GM18520 (cell line): ENCODE data around the gene GPC5.

ENCODE experiments used
- ATAC-seq: cut with Tn5 transposase; IDR thresholded peaks from one replicate; pipeline ENCODE4 v1.9.1; 2021; ENCODE audit not compliant: unreplicated experiment

GPC5 gene

DNA sequence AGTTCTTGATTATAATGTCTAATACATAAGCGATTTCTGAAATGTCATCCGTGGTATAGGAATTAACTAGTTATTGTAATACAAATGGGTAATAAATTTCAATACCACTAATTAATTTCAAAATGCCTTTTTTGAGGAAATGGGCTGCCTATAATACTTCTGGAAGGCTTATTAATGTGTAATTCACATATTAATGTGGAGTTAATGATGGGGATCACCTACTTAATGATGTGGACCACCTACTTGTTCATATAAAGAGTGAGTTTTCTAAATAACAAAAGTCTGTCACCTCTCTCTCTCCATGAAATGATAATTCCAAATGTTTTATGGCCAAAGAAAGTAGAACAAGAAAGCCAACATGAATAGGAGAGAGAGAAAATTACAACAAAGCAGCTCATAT lies 914.4 kb downstream of the GPC5 start:
- ATAC-seq: no peak

GRCh38 chr13:92313382-92313781 lies 915.0 kb downstream of the GPC5 start:
- no peak for ATAC-seq

DNA sequence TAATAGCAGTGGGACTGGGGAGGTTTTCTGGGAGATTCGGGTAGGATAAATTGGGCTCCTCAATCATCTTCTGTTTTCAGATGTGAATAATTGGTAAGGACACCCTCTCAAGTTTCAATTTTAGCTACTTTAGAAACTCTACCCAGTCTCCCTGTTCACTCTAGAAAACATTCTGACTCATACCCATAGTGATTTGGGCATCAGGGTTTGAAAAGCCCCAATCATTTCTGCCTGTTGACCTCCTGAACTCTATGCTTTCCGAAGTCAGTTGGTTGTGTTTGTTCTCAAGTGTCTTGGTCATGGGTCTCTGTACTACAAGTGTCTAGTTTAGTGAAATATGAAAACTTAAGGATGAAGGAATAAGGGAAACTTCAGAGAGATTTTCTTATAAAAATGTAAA lies 916.8 kb downstream of the GPC5 start:
- no peak for ATAC-seq

DNA sequence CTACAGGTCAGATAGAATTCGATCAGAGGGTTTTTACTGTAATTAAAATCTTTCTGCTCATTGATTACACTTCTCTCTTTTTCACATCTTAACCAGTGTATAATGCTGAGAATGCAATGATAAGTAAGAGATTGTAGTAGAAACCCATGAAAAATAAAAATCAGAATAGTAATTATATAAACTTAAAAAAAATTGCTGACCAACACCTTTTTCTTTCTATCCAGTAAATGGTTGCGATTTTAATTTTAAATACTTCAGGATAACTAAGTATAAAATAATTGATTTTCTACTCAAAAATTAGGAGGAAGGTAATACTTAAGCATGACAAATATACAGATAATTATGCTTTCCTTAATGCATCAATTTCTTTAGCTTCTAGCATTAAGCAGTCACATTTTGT lies 917.6 kb downstream of the GPC5 start:
- ATAC-seq: no peak

DNA sequence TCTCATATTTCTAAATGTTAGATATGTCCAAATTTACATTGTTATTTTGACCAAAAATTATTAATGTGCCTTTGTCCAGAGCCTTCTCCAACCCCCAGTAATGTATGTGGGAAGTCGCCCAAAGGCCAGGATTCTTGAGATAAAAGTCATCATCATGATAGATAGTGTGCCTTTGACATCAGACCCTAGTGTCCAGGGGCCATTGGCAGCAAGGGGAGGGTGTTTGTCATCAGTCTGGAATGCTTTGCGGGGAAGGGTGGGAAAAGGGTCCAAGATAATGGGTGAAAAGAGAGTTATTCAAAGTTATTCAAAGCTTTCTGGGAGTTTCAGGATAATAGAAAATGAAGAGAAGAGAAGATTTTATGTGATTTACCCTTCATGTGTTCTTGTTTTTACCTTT lies 918.6 kb downstream of the GPC5 start:
- no peak for ATAC-seq

GRCh38 chr13:92320323-92320722 lies 921.9 kb downstream of the GPC5 start:
- no peak for ATAC-seq

DNA sequence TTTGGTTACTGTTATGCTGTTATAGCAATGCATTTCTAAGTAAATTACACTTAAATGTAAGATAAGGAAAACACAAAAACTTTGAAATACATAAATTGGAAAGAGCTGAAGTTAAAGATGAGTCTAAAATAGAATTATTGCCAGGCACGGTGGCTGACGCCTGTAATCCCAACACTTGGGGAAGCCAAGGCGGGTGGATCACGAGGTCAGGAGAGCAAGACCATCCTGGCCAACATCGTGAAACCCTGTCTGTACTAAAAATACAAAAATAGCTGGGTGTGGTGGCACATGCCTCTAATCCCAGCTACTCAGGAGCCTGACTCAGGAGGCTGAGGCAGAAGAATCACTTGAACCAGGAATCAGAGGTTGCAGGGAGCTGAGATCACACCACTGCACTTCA lies 922.8 kb downstream of the GPC5 start:
- no peak for ATAC-seq

GRCh38 chr13:92345627-92346026 lies 947.2 kb downstream of the GPC5 start:
- no peak for ATAC-seq

GRCh38 chr13:92346046-92346445 lies 947.6 kb downstream of the GPC5 start:
- ATAC-seq: no peak

GRCh38 chr13:92354583-92354982 lies 956.2 kb downstream of the GPC5 start:
- ATAC-seq: no peak

DNA sequence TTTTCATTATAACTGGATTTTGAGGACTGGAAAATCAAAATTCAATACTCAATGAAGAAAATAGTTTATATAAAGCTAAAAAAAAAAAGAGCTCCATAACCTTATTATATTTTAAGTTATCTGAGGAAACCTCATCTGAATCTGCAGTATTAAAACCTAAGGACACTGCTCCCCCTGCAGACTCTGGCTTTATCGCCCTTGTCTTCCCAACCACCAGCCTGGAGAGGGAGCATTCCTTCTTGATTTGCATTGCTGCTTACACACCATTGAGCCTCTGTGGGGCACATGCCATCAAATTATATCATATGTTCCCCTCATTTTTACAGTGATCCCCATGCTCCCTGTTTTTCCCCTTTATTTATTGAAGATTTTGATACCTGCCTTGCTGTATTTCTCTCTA lies 956.8 kb downstream of the GPC5 start:
- no peak for ATAC-seq

DNA sequence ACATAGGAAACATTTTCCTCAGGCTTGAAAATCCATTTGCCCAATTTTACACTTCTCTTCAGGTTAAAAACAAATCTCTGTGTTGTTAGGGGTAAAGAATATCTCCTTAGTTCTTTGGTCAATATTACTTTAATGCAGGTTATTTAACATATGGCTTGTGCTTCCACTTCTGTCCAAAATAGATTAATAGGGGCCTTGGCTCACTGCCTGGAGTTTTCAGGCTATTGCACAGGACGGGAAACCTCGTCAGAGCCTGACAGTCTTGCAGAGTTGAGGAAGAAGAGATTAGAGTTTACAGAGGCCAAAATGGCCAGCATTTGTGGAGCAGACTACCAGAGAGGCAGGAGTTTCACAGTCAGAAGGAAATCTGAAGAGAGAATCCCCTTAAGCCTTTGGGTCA lies 964.3 kb downstream of the GPC5 start:
- ATAC-seq: no peak

- ATAC-seq: no peak
These were observed 967.5 kb downstream of the GPC5 start for GRCh38 chr13:92365904-92366303.

DNA sequence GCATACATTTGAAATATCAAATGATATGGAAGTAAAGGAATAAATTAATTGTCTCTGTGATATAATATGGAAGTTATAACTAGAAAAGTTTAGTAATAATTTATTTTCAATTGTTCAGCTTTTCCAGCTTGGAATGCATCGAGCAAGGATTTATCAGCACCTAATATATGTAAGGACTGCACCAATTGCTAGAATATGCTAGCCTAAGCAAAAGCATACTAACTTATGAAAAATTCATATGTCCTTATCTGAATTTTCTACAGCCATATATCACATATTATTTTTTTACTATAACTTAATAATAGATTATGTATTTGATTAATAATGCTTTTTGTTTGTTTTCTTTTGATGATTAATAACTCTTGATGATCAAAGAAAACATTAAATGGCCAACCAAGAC lies 979.0 kb downstream of the GPC5 start:
- no peak for ATAC-seq

GRCh38 chr13:92379371-92379770 lies 981.0 kb downstream of the GPC5 start:
- no peak for ATAC-seq

GRCh38 chr13:92384410-92384809 lies 986.0 kb downstream of the GPC5 start:
- ATAC-seq: no peak

DNA sequence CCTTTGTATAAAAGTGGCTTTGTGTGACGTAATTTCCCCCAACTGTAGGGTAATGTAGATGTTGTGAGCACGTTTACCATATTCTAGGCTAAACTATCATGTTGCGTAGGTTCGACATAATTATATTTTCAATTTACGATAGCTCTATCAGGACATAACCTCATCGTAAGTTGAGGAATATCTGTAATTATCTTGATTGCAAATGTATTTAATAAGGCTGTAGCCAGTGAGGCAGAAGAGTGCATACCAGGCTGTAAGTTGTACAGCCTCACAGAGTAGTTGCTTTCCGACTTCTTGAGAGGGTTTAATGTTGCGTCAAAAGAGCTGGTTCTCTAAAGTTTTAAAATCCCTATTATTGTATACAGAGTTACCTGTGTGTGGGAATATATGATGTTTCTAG lies 988.8 kb downstream of the GPC5 start:
- no peak for ATAC-seq

- no peak for ATAC-seq
These were observed 991.8 kb downstream of the GPC5 start for GRCh38 chr13:92390217-92390616.

- ATAC-seq: no peak
These were observed 1005.2 kb downstream of the GPC5 start for GRCh38 chr13:92403606-92404005.

DNA sequence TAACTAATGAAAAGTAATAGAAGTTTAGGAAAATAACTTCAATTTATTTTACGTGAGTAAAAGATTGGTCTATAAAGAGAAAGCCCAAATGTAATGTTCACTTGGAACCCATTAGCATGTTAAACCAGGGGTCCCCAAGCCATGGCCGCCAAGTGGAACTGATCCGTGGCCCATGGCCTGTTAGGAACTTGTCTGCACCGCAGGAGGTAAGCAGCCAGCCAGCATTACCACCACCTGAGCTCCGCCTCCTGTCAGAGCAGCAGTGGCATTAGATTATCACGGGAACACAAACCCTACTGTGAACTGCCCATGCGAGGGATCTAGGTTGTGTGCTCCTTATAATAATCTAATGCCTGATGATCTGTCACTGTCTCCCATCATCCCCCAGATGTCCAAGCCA lies 1009.4 kb downstream of the GPC5 start:
- no peak for ATAC-seq

DNA sequence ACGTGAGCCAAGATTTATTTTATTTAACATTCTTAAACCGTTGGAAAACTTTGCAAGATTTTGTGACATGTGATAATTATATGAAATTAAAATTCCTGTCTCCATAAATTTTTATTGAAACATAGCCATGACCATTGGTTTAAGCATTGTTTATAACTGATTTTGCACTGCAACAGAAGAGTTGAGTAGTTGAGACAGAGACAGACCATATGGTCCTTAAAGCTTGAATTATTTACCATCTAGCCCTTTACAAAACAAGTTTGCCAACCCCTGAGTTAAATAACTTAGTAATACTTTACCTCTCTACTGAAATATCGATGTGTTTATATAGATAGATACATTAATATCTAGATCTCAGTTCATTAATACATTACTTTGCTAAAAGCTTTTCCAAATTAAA lies 1014.1 kb downstream of the GPC5 start:
- ATAC-seq: no peak

GRCh38 chr13:92412996-92413395 lies 1014.6 kb downstream of the GPC5 start:
- no peak for ATAC-seq

- no peak for ATAC-seq
These were observed 1015.0 kb downstream of the GPC5 start for GRCh38 chr13:92413452-92413851.

DNA sequence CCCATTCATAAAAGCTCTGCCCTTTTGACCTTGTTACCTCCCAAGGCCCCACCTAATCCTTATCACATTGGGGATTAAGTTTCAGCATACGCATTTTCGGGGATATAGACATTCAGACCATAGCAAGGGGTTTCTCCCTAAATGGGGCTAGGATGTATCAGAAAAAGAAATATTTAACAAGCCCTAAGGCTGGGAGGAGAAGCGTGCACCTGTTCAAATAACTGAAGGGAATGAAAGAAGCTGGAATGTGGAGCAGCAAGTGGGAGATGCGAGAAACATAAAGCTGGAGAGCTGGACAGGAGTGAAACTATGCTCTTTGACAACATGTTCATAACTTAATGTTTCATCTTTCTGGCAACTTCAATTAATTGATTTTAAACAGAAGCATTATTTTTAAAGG lies 1016.4 kb downstream of the GPC5 start:
- no peak for ATAC-seq
